ENCODE results near the gene SLC2A10.

SLC2A10 gene

DNA sequence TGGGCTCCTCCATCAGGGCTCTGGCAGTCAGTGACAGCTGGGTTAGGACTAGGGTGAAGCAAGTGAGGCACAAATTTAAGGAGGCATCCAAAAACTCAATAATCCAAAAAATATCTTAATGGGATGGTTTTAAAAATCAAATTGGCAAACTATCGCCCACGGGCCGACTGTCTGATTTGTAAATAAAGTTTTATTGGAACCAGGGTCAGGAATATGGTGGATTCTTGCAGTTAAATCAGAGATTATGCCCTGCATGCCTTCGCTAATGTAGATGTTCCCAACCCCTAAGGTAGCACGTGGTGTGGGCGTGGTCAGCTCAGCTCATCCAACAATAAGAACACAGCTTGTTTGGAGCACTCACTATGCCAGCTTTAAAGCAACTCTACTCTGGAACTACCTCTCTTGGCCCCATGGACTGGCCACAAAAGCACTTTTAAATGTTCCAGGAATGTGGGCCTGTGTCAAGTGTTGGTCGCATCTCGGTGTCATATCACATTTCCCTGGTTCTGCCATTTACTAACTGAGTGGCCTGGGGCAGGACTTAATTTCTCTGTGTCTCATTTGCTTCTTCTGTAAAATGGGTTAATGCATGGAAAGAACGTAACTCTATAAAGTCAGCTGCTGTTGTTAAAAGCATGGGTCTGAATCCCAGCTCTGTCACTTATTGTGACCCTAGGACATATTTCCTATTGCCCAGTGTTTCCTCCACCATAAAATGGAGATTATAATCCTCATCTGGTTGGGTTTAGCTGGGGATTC, 27.2 kb upstream of the SLC2A10 start:
- no peak for DNase-seq (ENCODE audit: low spot score)

- no peak for DNase-seq (ENCODE audit: low spot score)
Measured at GRCh38 chr20:46683011-46683667, 26.3 kb upstream of the SLC2A10 start.

- no peak for DNase-seq (ENCODE audit: low spot score)
Measured at GRCh38 chr20:46683668-46683938, 25.8 kb upstream of the SLC2A10 start.

- DNase-seq (ENCODE audit: low spot score), result no peak
Measured at GRCh38 chr20:46683939-46684750, 25.3 kb upstream of the SLC2A10 start.

DNA sequence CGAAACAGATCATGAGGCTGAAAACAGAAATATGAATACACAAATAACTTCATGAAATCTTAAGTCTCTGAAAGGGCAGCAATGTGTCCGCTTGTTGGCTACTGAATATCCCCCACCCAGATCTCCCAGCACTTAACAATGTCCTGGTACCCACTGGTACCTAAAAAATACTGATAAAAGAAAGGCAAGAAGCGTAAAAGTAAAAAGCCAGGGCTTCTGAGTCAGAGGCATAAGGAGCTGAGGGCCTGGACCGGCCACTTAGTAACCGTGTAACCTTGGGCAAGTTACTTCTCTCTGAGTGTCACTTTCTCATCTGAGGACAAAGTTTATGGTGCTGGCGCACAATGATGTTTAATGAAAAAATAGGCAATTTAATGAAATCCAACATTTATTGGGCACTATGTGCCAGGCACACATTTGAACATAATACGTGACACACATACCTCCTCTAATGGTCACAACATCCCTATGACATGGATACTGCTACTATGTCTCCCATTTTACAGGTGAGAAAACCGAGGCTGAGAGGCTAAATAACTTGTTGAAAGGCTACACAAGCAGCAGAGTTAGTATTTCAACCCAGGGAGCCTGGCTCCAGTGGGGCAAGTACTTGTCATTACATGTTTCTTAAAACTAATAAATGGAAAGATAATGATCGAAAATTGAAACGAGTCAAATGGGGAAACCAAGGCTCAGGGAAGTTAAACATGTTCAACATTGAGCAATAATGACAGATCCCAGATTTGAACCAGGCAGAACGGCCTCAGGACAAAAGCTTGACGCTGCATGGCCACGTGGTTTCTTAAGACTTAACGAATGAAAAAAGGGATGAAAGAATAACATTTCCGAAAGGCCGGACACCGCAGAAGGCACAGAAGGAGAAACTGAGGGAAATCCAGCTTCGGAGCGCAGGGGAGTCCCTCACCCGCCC, 21.0 kb upstream of the SLC2A10 start:
- DNase-seq (ENCODE audit: low spot score), result no peak

DNA sequence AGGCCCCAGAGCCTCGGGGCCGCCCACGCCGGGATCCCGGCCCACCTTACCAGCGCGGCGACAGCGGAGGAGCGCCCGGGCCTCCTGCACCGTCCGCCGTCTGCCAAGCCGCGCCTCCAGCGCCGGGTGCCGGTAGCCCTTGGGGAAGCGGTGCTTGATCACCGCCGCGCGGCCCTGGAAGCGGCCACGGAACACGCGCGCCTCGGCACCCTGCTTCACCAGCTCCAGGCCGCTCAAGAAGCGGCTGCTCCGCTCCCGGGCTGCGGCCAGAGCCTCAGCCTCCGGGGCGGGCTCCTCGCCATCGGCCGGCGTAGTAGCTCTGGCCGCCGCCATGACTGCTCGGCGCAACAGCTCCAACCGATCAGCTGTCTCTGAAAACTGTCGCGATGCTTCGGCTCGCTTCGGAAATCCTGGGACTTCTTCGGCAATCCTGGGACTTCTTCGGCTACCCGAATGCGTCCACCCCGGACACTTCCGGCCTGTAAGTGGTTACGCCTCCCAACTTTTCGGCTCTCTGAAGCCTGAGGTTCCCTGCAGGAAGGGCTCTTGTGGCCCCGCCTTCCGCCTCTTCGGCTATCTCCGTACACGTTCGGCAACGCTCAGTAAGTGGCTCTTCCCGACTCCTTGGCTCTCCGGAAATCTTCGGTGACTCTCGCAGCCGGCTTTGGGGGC, 20.2 kb upstream of the SLC2A10 start, which contains the start of gene TP53RK:
TP53RK (minus strand) TSS at position 363 of the 672 bp plus-strand sequence; CDS start at position 333, 30 bp downstream.
- peak; percentile 98 for DNase-seq (ENCODE audit: low spot score)

GRCh38 chr20:46689754-46690085, 19.7 kb upstream of the SLC2A10 start:
- no peak for DNase-seq (ENCODE audit: low spot score)

GRCh38 chr20:46690219-46691106, 19.0 kb upstream of the SLC2A10 start:
- DNase-seq (ENCODE audit: low spot score), result no peak

GRCh38 chr20:46691196-46691595, 18.3 kb upstream of the SLC2A10 start:
- no peak for DNase-seq (ENCODE audit: low spot score)

- peak; percentile 22 for DNase-seq (ENCODE audit: low spot score)
Measured at GRCh38 chr20:46694484-46694883, 15.0 kb upstream of the SLC2A10 start.

DNA sequence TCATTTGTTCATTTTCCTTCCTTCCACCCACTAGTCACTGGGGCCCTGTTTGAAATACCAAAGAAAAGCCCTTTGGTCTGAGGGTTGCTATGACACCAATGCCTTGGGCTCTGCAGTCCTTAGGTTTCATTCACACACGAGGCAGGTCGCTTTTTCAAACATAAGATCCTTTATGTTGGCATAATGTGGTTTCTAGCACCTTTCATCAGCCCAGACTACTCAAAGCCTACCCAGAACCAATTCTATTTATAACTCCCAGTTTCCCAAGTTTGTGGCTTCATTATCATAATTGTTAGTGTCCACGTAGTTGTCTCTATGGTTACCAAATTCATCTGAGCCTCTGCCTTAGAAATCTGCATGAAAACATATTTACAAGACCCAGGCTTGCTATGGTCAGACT, 13.6 kb upstream of the SLC2A10 start:
- no peak for DNase-seq (ENCODE audit: low spot score)

GRCh38 chr20:46696791-46697279, 12.6 kb upstream of the SLC2A10 start:
- DNase-seq (ENCODE audit: low spot score), result no peak

DNA sequence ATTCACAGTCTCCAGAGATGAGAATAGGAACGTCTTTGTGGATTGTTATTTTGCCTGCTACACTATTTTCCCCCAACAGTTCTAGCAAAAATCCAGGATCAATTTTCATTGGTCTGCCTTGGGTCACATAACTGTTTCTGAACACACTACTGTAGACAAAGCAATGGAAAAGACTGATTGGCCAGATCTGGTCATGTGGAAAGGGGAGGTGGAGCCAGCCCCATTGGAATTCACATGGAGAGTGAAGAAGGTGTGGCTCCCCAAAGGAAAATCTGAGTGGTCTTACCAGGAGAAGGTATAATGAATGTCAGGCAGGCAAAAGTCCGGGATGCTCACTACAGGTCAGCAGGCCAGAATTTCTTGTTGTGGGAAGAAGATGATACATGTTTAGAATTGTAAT, 10.7 kb upstream of the SLC2A10 start:
- DNase-seq (ENCODE audit: low spot score), result no peak

DNA sequence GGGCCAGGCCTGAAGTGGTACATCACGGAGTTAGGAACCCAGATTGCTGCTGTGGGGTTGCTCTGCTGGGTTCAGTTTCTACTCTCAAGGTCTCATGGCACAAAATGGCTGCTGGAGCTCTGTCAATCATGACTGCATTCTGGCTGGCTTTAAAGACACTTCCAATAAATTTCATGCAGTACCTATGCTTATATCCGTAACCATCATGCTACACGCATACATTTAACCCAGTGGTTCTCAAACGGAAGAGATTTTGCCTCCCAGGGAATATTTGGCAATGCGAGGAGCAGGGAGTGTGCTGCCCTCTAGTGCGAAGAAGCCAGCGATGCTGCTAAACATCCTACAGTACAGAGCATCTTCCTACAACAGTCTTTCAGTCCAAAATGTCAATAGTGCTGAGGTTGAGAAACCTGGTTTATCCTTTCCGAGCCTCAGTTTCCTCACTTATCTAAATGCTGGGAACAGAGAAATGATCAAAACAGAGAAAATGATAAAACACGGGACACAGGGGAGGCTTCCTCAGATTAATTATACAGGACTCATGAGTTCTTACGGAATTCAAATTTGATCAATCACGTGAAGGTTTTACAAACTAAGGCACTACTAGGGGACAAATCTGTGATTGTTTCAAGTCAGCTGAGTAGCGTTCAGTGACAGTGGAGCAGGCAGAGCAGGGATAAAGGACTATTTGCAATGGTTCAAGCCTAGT, 9.6 kb upstream of the SLC2A10 start:
- no peak for DNase-seq (ENCODE audit: low spot score)

- DNase-seq (ENCODE audit: low spot score), result no peak
Measured at GRCh38 chr20:46700481-46700880, 9.0 kb upstream of the SLC2A10 start.

DNA sequence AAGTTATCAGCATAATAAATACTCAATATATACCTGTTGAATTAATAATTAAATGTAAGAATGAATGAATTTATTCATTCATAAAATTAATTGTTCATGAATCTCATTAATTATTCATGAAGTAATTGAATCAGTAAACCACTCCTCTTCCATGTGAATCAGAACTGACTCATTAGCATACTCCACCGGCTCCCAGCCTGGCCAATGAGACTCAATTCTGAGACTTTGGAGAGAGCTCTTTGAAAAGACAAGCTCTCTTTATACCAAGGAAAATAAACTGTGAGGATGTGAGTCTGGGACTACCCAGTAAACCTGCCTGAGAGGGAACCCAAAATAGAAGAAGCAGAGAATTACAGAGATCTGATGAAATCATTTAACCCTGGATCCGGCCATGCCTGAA, 8.4 kb upstream of the SLC2A10 start:
- DNase-seq (ENCODE audit: low spot score), result no peak

DNA sequence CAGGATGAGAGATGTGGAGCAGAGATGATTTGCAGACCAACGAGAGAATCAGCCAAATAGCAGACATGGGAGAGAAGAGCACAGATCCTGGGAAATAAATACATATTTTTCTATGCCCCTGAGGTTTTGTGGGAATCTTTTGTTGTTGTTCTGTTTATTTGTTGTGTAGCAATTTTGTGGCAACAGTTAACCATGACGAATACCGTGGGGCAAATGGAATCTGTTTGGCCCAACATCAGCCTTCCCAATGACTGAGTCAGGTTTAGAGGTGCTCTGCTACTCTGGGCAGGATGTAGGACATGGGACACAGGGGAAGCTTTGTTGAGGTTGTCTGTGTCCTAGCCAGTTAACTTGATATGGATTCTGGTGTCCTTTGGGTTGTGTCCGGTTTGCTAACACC, 7.9 kb upstream of the SLC2A10 start:
- DNase-seq (ENCODE audit: low spot score), result no peak

DNA sequence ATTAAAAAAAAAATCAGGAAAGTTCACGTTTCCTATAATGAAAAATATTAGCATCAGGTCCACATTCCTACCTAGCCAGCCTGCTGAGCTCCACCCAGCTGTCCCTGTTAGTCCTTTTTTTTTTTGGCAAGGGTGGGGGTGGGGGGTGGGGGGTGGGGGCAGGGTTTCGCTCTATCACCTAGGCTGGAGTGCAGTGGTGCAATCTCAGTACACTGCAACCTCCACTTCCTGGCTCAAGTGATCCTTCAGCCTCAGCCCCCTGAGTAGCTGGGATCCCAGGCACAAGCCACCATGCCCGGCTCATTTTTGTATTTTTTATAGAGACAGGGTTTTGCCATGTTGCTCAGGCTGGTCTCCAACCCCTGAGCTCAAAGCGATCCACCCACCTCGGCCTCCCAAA, 7.5 kb upstream of the SLC2A10 start:
- no peak for DNase-seq (ENCODE audit: low spot score)

DNA sequence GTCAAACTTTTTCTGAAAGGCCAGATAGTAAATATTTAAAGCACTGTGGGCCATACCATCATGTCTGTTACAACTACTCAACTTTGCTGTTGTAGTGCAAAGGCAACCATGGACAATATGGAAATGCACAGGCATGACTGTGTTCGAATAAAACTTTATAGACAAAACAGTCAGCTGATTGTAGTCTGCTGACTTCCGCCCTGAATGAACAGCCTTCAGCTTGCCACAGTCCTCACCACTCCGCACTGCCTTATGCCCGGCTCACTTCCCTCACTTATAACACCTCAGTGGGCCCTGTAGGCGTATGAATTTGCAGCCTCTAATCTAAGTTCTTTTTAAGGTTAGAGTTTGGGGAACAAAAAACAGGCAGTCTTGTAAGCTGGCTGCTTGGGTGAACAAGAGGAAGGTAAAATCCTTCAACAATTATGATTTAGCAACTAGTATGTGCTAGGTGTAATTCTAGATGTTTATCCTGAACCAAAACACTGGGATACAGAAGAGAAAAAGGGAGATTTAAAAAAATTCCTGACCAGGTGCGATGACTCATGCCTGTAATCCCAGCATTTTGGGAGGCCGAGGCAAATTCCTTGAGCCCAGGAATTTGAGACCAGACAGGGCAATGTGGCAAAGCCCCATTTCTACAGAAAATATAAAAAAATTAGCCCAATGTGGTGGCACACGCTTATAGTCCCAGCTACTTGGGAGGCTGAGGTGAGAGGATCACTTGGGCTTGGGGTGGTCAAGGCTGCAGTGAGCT, 6.8 kb upstream of the SLC2A10 start:
- no peak for DNase-seq (ENCODE audit: low spot score)
